Measurements from ENCODE around the gene RPL19.

RPL19 gene

DNA sequence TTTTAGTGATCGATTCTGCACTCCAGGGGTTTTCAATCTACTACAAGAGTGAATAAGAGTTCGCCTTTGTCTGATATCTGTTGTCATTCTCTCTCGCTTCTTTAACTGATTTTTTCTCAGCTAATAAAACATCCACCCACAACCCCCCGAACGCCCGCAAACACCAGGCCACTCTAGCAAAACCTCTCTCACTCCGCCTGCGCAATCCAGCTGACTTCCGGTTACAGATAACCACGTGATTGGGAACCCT, 338 bp upstream of the RPL19 start:
- DNase-seq: peak; percentile 96

DNA sequence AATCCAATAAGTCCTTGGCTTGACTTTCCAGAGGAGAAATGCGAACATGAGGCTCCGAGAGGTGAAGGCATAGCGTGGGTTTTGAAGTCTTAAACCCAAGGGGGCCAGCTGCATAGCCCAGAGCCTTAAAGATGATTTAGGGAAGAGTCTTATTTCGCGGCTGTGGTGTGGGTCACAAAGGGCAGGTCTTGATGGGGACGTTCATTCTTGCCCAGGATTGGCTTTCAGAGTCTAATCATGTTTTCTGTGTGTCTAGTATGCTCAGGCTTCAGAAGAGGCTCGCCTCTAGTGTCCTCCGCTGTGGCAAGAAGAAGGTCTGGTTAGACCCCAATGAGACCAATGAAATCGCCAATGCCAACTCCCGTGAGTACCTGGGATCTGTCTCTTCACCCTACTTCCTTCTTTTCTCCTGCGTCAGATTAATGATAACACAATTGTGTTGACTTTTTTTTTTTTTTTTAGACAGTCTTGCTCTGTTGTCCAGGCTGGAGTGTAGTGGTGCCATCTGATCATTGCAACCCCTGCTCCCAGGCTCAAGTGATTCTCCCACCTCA, 951 bp downstream of the RPL19 start:
- DNase-seq: no peak

DNA sequence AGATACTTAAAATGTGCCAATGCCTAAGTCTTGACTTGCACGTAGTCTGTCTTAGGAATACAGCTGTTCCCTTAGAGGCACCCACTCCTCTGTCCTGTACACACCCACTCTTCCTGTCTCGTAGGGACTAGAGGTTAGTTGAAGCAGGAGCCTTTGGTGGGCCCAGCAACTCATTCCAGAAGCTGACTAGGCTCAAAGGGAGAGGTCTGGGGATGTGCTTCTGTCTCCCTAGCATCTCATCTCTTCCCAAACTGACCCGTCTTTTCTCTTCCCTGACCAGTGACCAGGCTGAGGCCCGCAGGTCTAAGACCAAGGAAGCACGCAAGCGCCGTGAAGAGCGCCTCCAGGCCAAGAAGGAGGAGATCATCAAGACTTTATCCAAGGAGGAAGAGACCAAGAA, 4.2 kb downstream of the RPL19 start:
- DNase-seq: no peak

DNA sequence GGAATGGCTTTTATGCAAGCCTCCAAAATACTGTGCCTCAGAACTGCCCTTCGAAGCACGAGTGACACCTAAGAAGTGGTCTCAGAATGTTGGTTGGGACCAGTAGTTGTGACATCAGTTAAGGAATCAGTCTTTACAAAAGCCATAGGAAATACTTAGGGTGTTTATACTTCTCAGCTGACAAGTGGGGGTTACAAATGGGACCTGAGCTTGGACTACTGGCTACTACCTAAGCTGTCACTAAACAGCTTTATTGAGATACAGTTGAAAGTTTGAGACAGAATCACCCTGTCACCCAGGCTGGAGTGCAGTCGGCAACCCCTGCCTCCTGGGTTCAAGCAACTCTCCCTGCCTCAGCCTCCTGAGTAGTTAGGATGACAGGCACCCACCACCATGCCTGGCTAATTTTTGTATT, 5.0 kb downstream of the RPL19 start:
- DNase-seq: no peak

DNA sequence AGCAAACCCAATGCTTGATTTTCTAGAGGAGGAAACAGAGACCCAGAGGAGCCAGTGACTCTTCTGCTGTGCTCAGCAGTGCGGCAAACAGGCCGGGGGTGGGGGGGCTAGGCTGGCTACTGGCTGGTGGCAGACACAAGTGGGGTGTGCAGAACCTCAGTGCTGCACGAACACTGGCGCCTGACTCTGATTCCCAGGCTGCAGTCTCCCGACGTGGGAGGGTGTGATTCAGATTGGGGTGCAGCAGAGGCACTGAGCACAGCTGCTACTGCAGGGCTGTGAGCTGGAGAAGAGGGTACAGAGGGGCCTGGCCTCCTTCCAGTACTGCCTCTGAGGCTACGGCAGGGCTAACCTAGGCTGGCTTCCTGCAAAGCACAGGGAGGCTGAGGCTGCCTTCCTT, 8.1 kb downstream of the RPL19 start:
- DNase-seq: peak; percentile 17

DNA sequence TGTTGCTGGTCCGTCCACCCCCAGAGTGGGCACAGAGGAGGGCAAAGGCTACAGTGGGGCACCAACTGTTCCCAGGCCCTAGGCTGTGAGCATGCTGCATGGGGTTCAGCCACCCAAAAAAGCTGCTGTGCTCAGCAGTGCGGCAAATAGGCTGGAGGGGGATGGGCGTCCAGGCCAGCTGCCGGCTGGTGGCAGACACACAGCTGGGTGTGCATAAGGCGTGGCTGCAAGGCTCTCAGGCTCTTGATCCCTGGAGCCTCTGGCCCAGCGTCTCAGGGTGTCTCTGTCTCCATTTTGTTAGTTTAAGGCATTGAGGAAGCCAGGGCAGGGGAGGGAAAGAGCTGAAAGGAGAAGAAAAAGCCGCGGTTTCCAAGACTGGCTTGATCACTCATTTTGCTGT, 8.8 kb downstream of the RPL19 start:
- DNase-seq: no peak

DNA sequence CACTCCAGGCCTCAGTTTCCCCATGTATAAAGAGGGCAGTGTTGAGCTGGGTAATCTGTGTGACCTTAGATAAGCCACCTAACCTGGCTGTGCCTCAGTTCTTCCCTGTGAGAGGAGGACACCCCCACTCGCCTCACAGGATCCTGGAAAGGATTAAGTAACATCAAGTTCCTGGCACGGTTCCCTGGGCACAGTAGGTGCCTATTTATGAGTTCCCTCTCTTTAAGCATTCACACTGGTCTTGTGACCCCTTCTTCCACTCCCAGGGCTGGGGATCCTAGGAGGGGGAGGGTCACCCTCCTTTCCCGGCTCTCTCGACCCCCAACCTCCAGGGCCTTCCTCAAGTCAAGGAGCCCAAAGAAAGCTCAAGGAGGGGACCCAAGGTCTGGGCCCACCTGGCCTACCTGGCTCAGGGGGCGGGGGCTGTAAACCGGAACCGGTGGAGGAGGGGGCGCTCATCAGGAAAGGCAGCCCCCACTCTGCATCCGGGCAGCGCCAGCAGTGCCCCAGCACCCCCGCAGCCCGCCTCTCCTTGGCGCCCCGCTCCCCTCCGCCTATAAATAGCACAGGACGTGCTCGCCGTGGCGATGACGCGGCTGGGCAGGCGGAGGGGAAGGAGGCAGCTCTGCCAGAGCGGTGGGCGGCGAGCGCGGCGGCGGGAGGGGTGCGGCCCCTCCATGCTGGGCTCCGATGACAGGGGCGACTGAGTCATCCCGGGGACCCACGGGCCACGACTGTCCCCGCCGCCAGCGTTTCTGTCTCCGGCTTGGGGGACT, 9.4 kb downstream of the RPL19 start:
- DNase-seq: peak; percentile 73

DNA sequence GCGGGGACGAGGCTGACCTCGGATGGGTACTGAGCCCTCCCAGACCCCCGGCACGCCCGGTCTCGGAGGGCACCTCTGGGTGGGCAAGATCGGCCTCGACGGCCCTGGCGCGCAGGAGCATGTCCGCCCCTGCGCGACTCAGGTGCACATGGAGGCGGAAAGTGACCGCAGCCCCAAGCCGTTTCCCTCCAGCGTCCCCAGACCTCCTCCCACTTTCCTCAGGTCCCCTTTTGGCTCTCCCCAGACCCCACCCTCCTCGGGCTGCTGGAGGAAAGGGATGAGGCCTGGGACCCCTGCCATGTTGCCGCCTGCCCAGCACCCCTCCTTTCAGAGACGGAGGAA, 10.0 kb downstream of the RPL19 start:
- no peak for DNase-seq

DNA sequence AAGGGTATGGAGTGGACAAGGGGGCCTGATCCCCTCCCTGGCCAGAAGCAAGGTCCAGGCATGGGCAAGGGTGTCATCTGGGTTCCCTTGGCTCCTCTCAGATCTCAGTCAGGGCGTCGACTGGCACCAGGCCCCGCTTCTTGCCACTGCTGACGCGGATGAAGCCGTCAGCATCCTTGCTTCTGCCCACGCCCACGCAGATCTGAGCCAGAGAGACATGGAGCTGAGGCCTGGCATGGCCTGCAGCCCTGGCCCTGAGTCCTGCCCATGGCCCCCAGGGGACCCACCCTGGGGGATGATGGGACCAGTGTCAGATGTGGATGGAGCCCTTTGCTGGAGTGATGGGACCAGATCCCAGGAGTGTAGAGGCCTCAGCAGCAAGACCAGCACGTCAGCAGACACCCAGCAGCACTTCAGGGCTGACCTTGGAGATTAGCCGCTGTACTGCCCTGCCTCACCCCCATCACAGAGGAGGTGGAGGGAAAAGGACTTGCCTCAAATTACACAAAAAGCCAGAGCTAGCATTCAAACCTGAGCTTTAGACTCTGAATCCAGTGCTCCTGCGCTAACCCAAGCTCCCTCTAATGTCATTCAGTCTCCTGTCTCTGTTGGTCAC, 12.2 kb downstream of the RPL19 start:
- DNase-seq: no peak

DNA sequence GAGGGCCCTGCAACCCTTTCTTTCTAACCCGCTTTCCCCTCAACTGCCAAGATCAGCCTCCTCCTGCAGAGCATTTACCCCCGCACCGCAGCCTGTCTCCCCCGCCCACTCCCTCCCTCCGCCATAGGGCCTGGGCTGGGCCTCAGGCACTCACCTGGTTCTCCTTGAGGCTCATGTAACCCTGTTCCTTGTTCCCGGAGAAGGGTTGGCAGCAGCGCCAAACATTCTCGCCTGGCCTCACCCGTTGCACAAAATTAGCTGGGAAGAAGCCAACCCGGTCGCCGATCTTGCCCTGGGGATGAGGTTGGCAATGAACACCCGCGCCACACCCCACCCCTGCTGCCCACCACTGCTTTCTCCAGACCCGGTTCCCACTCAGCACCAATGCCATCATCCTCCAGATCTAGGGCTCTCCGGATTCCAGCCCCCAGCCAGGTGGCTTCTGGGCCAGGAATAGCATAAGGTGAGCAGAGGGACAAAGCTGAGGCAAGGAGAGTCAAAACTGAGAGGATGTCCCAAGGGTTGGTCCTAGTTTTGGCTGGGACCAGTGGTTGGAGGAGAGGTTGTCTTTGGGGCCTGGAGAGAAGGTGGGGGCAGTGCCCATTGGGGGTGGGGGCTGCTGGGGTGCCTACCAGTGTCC, 12.9 kb downstream of the RPL19 start:
- no peak for DNase-seq

DNA sequence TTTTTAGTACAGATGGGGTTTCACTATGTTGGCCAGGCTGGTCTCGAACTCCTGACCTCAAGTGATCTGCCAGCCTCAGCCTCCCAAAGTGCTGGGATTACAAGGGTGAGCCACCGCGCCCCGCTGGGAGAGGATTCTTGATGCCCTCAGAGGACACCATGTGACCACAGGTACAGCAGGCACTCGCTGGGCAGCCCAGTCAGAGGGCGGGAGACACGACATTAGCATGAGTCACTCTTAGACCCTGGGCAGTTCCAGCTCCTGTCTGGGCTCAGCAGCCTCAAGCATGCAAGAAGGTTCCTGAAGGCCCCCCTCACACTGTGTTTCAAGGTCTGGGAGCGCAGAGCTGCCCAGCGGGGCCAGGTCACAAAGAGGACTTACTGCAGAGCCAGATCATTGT, 13.8 kb downstream of the RPL19 start:
- no peak for DNase-seq

DNA sequence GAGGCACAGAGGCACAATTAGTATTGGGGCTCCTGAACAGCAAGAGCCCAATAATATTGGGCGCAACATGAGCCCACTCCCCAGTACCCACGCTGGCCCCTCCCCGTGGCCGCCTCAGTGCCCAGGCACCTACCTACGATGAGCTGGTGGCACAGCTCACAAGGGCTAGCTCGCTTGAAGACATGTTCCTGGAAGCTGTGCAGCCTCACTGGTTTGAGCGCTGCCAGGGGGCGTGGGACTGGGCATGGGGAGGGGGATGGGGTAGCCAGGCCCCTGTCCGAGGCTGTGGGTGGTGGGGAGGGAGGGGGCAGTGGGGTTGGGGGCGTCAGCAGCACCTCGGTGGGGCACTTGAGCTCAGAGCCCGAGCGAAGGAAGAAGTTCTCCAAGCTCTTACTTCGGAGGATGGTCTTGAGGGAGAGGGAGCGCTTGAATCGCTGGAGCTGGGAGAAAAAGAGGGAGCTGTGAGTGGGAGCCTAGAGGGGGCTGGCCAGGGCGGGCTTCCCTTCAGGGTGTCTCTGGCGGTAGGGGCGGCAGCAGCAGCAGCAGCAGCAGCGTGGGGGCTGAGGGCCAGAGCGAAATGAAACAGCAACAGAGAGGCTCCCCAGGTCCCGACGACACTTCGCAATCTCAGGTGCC, 17.8 kb downstream of the RPL19 start:
- DNase-seq: no peak

DNA sequence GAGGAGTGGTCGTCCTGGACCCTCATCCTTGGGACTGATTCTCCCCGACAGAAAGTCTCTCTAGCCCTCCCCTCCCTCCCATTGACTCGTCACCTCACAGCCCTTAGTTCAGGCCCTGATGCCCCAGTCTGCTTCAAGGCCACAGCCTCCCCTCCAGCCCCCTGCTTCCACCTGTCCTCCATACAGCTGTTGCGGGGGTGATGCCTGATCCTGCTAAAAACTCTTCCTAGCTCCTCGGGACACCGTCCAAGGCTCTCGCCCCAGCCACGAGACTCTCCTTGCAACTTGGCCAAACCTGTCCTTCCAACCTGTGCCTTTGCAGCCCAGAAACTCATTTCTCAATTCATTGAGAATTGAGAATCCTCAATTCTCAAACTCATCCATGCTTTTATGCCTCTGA, 18.8 kb downstream of the RPL19 start:
- DNase-seq: no peak

DNA sequence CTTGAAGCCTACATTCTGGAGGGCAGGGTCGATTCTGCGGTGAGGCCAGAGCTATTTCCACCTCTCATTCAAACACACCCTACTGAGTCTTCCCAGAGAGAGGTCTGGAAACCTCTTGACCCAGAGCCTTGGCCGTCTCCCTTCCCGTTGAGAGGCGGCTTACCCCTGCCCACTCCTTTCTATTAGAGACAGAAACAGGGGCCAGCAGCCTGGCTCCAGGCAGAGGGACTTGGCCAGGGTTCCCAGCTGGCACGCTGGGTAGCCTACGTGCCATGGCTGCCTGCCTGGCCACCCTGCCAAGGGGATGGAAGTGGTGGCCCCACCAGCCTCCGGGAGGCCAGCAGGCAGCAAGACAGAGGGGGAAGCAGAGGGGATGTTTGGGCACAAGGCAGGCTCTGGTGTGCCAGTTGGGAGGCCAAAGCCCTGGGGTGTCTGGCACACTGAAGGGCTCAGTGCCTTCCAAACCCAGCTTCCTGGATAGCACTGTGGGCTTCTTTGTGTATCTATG, 19.6 kb downstream of the RPL19 start:
- DNase-seq: no peak

DNA sequence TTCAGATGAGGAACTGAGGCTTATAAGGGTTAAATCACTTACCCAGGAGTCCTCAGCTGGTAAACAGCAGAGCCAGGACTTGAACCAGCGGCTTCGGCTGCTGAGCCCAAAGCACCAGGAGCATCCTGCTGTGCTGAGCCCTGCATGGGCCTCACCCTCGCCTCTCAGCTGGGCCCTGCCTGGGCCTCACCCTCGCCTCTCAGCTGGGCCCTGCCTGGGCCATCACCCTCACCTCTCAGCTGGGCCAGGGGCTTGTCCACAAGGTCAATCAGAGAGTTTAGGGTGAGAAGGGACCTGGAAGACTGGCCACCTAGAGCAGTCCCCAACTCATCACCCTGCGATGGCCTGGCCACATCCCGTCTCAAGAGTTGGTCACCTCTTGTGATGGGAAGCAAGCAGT, 21.5 kb downstream of the RPL19 start:
- no peak for DNase-seq

DNA sequence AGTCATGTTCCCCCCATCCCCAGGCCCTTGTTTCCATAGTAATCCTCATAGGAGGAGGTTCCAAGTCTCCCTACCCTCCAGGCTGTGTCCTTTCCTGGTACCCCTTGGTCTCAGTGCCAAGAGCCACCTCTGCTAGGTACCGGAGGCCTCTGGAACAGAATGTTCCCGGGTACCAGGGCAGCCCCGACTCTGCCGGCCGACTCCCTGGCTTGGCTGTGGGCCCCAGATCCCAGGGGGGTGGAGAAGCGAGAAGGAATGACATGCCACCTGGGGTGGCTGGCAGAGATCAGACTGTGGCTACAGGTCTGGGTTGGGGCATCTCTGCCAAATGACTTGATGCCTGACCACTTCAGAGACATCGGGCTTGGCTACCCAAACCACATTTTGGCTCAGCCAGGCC, 22.1 kb downstream of the RPL19 start:
- no peak for DNase-seq

DNA sequence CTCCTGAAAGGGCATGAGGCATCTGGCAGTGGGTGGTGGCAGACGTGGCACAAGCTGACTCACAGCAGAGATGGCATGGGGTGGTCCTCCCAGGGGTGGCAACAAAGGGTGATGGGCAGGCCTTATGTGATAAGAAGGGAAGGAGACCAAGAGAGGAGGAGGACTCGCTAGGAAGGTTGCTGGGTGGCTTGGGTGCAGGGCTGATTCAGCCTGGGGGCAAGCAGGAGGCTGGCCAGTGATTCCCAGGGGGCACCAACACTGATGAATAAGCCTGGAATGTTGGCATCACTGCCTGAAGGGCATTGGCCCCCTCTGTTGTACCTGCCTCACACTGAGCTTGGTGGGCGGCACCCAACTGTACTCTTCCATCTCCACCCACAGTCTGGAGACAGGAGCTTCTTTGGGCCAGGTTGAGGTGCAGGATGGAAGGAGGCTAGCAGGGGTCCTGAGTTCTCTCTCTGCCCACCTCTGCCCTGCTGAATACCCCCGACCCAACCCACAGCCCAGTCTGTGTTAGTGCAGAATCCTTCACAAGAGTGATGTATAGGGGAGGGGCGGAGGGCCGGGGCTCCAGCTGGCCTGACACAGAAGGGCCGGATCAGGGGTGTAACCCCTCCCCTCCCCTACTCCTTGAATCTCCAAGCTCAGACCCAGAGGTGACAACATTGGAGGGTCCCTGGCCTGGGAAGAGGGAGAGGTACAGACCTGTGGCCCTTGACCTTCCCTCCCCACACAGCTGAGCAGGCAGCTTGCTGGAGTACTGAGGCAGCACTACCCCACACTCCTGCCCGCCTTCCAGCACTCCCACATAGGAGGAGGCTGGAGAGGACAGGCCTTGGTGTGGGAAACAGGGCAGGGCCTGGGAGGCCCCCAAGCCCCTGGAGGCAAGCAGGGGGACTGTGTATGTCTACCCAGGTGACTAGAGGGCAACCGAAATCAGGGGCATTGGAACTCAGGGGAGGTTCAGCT, 23.1 kb downstream of the RPL19 start:
- DNase-seq: no peak

DNA sequence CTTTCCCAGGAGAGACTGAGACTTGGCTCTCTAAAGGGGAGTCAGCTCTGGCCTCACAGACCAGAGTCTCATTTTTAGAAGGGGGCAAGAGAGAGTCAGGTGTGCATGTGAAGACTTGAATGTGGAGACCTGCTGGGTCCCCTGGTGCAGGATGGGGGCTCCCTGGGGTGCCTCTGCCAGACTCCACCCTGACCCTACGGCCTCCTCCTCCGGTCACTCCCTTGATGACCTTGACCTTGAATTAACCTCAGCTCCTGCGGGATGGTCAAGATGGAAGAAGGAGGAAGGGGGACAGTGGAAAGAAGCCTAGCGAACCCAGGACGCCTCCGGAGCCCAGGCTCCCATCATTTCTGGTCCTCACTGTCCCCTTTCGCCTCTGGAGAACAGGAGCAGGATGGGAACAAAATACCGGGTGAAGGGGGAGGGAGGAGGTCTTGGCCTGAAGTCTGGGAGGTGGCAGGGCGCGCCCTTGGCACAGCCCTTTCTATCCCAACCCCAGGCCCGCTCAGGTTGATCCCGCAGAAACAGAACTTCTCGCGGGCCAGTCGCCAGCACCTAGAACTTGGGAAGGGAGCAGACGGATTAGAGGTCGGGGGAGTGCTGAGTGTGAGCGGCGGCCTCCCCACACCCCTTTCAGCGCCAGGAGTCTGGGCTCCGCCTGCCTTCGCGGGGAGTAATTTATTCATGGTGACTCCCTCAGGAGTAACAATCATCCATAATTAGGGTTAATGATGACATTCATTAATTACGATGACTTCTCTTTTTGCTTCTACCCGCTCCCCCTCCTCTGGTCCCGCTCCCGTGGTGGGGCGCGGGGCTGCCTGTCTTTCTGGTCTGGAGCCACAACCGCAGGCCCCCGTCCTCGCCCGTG, 24.1 kb downstream of the RPL19 start:
- no peak for DNase-seq

DNA sequence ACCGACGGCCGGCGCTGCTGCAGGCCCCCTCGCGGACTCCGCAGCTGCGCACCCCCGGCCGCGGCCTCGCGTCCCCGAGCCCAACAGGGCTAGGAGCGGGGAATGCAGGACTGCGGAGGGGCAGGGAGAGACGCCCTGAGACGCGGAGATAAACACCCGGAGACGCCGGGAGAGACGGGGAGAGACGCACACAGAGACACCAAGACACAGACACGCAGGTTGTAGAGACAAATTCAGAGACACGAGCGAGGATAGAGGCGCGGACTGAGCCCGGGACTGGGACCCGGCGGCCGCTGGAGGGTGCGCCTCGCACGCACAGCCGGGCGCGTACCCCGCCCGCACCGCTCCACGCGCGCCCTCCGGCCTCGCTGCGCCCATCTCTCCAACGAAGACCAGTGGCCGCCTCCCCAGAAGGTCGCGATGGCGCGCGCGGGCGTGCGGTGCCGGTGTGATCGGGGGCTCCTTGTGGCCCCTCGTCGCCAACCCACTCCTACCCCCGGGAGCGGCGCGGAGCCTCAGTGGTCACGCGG, 24.8 kb downstream of the RPL19 start:
- DNase-seq: no peak

DNA sequence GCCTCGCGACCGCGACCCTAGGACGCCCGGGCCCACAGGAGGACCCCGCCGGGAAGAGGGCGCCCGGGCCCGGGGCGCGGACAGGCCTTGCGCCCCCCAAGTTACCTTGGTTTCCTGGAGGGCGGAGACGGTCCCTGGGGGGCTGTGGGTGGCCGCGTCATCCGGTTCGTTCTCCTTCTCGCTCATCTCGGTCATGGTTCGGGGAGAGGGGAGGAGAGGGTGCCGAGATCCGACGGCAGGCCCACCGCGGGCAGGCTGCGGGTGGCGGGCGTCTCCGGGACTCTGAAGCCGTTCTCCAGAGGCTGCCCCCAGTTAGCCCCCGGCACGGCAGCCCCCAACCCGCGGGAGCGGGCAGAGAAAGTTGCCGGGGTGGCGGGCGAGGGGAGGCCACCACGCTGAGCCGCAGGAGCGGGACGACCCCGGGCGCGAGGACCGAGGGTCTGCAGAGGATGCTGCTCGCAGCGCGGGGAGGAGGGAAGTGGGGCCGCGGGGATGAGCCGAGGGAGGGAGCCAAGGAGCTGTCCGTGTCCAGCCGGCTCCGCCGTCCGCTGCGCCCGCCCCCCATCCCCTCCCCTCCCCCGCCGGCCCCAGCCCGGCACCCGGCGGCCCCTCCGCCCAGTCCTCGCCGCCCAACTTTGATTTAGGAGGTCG, 25.4 kb downstream of the RPL19 start, which contains the start of gene STAC2:
STAC2 (minus strand) TSS at position 638 of the 651 bp plus-strand sequence; CDS start at position 195, 443 bp downstream.
- DNase-seq: no peak
